Osteocyte (in vitro differentiated cells): ENCODE measurements around the gene TMEM165. TPM values are rescaled to one million over a fixed set of nuclear protein-coding genes. Genes with fewer than 3 reads are reported as not detected.

Experiments
- DNase-seq: peaks from one replicate; pipeline ENCODE4 v3.0.0; 2021; ENCODE audit warnings: mixed read lengths; ENCODE audit not compliant: unreplicated experiment; ENCODE audit errors: extremely low spot score
- H3K27ac Mint-ChIP-seq: one replicate; pipeline ENCODE4 v1.8.0; 2021; ENCODE audit warnings: mild to moderate bottlenecking, mixed read lengths; ENCODE audit not compliant: unreplicated experiment
- H3K27me3 Mint-ChIP-seq: one replicate; pipeline ENCODE4 v1.8.0; 2021; ENCODE audit warnings: mixed read lengths; ENCODE audit not compliant: unreplicated experiment
- H3K36me3 Mint-ChIP-seq: one replicate; pipeline ENCODE4 v1.8.0; 2021; ENCODE audit warnings: mixed read lengths; ENCODE audit not compliant: unreplicated experiment
- H3K4me1 Mint-ChIP-seq: one replicate; pipeline ENCODE4 v1.8.0; 2021; ENCODE audit warnings: mixed read lengths; ENCODE audit not compliant: unreplicated experiment
- H3K4me3 Mint-ChIP-seq: one replicate; pipeline ENCODE4 v1.8.0; 2021; ENCODE audit warnings: mild to moderate bottlenecking, moderate library complexity, mixed read lengths; ENCODE audit not compliant: unreplicated experiment
- H3K9me3 Mint-ChIP-seq: one replicate; pipeline ENCODE4 v1.8.0; 2021; ENCODE audit warnings: mixed read lengths; ENCODE audit not compliant: unreplicated experiment
- CTCF ChIP-seq: fragments of 200-600 bp; sonication (generic); IDR thresholded peaks from 2 replicates; pipeline ENCODE4 v1.5.0; 2021; ENCODE audit warnings: antibody characterized with exemption, mild to moderate bottlenecking, moderate library complexity
- total RNA-seq: library from RNA; stranded (reverse); gene quantifications from 2 replicates; pipeline ENCODE4 v1.2.1, GENCODE V29; 2021

TMEM165 gene
- total RNA-seq, 1 donor from 2014 or later: 102 TPM

- Mint-ChIP-seq H3K27ac (no peak overlapping the region), H3K4me1 (no peaks in the 10 kb centered on the region), H3K9me3 (no peaks in the 10 kb centered on the region), H3K27me3 (no peaks in the 10 kb centered on the region), H3K36me3 (no peaks in the 10 kb centered on the region), H3K4me3 (no peak overlapping the region)
- DNase-seq: no peak
- no peak for TF ChIP-seq CTCF
Measured at GRCh38 chr4:55380576-55380975, 15.2 kb upstream of the TMEM165 start.

- H3K27ac Mint-ChIP-seq: no peak overlapping the region
- no peaks in the 10 kb centered on the region for H3K36me3 Mint-ChIP-seq
- no peak overlapping the region for H3K4me3 Mint-ChIP-seq
- no peaks in the 10 kb centered on the region for H3K27me3 Mint-ChIP-seq
- H3K4me1 Mint-ChIP-seq: no peaks in the 10 kb centered on the region
- TF ChIP-seq CTCF: no peak
- DNase-seq: no peak
- H3K9me3 Mint-ChIP-seq: no peaks in the 10 kb centered on the region
Measured at GRCh38 chr4:55381502-55381901, 14.3 kb upstream of the TMEM165 start.

- no peaks in the 10 kb centered on the region for H3K27me3 Mint-ChIP-seq
- no peaks in the 10 kb centered on the region for H3K36me3 Mint-ChIP-seq
- TF ChIP-seq CTCF: no peak
- H3K27ac Mint-ChIP-seq: no peak overlapping the region
- DNase-seq: no peak
- no peaks in the 10 kb centered on the region for H3K9me3 Mint-ChIP-seq
- H3K4me3 Mint-ChIP-seq: no peak overlapping the region
- H3K4me1 Mint-ChIP-seq: no peaks in the 10 kb centered on the region
Measured at GRCh38 chr4:55382488-55383003, 13.2 kb upstream of the TMEM165 start.

- H3K4me3 Mint-ChIP-seq: no peak overlapping the region
- H3K9me3 Mint-ChIP-seq: no peaks in the 10 kb centered on the region
- H3K36me3 Mint-ChIP-seq: no peaks in the 10 kb centered on the region
- no peak for TF ChIP-seq CTCF
- no peak for DNase-seq
- H3K4me1 Mint-ChIP-seq: no peaks in the 10 kb centered on the region
- H3K27ac Mint-ChIP-seq: no peak overlapping the region
- no peaks in the 10 kb centered on the region for H3K27me3 Mint-ChIP-seq
Measured at GRCh38 chr4:55385201-55385649, 10.5 kb upstream of the TMEM165 start.

- Mint-ChIP-seq H3K9me3 (no peaks in the 10 kb centered on the region), H3K27ac (no peak overlapping the region), H3K4me3 (no peak overlapping the region), H3K36me3 (no peaks in the 10 kb centered on the region), H3K27me3 (no peaks in the 10 kb centered on the region), H3K4me1 (no peaks in the 10 kb centered on the region)
- no peak for TF ChIP-seq CTCF
- DNase-seq: no peak
Measured at GRCh38 chr4:55386073-55386472, 9.7 kb upstream of the TMEM165 start.
